ENCODE results near the gene ADSL. TPM values are rescaled to one million over a fixed set of nuclear protein-coding genes. Genes with fewer than 3 reads are reported as not detected.

Gene ADSL
- total RNA-seq, 1 donor = 107 TPM

DNA sequence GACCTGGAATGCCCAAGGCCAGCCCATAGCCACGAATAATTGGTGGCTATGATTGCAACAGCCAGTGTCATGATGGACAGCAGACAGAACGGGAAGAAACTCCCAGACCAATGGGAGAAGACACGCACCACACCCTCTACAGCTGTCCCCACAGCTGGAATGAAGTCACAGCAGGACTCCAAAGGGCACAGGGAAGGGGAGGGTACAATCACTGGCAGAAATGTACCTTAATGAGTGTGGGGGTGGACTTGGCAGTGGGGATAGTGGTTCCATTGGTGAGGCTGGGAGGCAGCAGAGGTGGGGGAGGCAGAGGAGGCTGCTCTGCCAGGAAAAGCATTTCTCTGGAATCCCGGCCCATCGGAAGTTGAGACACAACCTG, 77.0 kb downstream of the ADSL start:
- H3K4me3 ChIP-seq (ENCODE audit: low read depth, low read length) = no peak overlapping the region
- TF ChIP-seq CTCF (IDR thresholded peaks at IDR 0.05; ENCODE audit: insufficient read depth, low read length) = no peak
- no peak for DNase-seq (ENCODE audit: low read depth)

DNA sequence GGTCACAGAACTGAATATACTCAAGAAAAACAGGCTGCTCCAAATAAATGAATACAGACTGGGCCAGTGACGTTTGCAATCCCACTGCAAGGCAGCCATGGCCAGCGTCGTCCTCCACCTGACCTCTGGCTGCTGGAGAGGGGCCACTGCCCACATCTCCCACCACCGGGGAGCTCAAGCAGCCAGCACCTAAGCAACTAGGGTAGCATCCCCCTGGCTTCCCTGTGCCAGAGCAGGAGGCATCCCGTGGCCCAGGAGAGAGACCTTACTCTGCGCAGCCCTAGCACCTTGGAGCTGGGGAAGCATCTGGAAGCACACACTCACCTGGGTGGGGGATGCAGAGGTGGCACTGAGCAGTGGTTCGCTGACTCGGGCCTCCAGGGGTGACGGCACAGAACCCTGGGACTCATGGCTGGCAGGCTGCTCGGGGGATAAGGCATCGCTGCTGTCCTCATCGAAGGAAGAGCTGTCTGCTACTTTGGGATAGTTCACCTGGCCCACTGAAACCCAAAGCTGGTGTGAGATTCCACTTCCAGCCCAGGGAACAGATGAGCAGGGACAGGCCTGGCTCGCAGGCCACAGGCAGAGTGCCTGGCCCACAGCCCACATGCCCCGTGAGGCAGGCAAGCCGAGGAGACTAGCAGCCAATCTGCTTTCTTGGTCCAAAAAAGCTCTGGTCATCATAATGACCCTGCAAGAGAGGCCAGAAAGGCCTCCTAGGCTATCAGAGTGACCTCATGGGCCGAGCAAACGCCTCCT, 77.8 kb downstream of the ADSL start:
- DNase-seq (ENCODE audit: low read depth) = no peak
- H3K4me3 ChIP-seq (ENCODE audit: low read depth, low read length) = no peak overlapping the region
- no peak for TF ChIP-seq CTCF (IDR thresholded peaks at IDR 0.05; ENCODE audit: insufficient read depth, low read length)

DNA sequence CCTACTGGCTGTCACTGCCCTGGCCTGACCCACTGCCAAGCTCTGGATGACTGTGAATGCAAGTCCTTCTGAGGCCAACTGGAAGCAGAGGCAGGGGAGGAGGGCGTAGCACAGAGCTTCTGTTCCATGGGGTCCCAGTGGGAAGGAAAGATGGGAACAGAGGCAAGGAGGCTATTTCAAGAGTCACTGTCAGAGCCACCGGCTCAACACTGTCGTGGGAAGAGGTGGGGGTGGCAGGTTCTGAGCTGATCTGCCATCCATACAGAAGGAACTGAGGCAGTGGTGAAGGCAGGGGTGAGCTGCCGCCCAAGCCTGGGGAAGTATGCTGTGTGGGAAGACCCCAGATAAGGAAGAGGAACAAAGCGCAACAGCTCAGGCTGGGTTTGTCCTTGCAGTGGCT, 78.8 kb downstream of the ADSL start:
- no peak overlapping the region for H3K4me3 ChIP-seq (ENCODE audit: low read depth, low read length)
- TF ChIP-seq CTCF (IDR thresholded peaks at IDR 0.05; ENCODE audit: insufficient read depth, low read length) = no peak
- no peak for DNase-seq (ENCODE audit: low read depth)

DNA sequence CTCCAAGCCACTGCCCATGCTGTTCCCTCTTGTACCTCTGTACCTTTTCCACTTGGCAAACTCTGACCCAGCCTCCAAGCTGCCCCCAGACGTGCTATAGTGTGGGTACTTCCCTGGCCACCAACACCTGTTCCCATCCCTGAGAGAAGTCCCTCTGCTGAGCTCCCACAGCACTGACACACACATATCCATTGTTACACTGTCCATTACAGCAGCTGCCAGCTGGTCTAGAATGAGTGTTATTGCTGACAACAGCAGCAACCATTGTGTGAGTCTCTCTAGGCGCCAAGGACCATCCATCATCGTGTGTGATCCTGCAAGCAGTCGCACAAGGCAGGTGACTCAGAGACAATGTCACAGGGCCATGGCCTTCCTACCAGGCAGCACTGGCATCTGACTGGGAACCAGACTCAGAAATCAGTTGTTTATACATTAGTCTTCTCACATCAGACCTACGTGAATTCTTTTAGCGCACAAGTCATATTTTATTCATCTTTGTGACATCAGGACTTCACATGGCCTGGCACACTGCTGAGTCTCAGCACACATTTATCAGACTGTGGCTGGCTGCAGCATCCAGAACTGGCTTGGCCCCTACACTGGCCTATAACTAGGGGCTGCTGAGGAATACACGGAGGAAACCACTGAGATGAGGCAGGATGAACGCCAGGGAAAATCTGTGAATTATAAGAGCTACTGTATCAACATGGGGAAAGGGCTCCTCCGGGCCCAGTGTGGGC, 80.5 kb downstream of the ADSL start:
- peak; percentile 41 for DNase-seq (ENCODE audit: low read depth)
- H3K4me3 ChIP-seq (ENCODE audit: low read depth, low read length) = no peak overlapping the region
- TF ChIP-seq CTCF (IDR thresholded peaks at IDR 0.05; ENCODE audit: insufficient read depth, low read length) = no peak

DNA sequence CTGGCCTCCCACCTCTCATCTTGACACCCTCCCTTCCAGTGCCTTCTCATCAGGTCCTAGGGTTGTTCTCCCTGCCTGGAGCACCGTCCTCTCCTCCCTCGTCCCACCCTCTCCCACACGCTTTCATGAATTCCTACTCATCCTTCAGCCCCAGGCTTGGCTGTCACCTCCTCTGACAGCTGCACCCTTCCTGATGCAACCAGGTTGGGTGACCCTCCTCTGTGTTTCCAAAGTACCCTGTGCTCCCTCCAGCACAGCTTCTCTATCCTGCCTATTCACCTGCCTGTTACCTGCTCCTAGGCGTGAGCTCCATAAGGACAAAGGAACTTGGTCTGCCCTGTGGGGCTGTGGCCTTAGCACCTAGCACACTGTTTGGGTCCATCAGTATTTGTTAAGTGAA, 82.5 kb downstream of the ADSL start:
- no peak for TF ChIP-seq CTCF (IDR thresholded peaks at IDR 0.05; ENCODE audit: insufficient read depth, low read length)
- no peak for DNase-seq (ENCODE audit: low read depth)
- no peak overlapping the region for H3K4me3 ChIP-seq (ENCODE audit: low read depth, low read length)

DNA sequence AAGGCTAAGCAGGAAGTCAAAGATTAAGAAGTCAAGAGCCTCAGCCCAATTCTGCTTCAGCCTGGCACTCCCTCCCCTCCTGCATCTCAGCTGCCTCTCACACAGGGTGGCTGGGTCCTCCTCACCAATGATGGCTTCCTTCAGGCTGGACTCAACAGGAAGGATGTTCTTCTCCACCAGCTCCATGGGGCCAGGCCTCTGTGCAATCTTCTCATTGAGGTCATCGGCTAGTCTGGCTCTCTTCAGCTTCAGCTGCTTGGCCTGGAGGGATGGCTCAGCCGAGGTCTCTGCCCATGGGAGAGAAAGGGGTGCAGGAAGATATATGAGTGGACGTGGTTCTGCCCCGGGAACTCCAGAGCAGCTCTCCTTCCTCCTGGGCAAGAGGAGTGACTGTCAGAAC, 83.2 kb downstream of the ADSL start:
- no peak for DNase-seq (ENCODE audit: low read depth)
- no peak for TF ChIP-seq CTCF (IDR thresholded peaks at IDR 0.05; ENCODE audit: insufficient read depth, low read length)
- no peak overlapping the region for H3K4me3 ChIP-seq (ENCODE audit: low read depth, low read length)
